Measurements from ENCODE around the gene GPR142.

DNA sequence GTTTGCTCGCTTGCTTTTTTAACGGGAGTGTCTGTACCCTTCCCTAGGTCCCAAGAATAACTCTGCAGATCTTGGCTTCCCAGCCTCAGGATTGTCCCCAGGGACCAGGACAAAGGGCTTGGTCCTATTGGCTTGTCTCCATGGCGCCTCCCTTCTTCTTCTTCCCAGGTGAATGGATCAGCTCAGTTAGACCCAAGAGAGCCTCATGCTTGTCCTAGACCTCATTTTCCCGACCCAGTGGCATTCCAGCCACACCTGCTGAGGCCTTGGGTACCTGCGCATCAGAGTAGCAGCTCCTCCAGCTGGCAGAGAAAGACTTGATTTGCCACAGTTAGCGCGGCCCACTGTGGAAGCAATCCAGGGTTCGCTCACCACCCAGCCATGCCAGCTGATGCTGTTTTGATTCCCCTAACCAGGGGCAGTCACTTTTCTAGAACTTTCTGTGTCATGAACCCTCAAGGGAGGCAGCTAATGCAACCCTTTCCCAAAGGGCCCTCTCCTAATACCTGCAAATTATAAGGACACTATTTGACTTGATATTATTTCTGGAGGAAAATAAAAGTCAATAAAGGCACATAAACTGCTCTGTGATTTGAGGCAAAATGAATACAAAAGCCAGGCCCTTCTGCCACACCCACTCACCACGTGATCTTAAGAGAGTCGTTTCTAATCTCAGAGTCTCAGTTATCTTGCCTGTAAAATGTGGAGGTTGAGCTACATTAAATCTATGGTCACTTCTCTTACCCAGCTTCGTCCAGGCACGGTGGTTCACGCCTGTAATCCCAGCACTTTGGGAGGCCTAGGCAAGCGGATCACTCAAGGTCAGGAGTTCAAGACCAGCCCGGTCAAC lies 13.9 kb downstream of the GPR142 start:
- TF ChIP-seq, protein P1, sequence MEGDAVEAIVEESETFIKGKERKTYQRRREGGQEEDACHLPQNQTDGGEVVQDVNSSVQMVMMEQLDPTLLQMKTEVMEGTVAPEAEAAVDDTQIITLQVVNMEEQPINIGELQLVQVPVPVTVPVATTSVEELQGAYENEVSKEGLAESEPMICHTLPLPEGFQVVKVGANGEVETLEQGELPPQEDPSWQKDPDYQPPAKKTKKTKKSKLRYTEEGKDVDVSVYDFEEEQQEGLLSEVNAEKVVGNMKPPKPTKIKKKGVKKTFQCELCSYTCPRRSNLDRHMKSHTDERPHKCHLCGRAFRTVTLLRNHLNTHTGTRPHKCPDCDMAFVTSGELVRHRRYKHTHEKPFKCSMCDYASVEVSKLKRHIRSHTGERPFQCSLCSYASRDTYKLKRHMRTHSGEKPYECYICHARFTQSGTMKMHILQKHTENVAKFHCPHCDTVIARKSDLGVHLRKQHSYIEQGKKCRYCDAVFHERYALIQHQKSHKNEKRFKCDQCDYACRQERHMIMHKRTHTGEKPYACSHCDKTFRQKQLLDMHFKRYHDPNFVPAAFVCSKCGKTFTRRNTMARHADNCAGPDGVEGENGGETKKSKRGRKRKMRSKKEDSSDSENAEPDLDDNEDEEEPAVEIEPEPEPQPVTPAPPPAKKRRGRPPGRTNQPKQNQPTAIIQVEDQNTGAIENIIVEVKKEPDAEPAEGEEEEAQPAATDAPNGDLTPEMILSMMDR (IDR thresholded peaks at IDR 0.05): no peak
- TF ChIP-seq POLR2A (IDR thresholded peaks at IDR 0.05): no peak
